C4-2B (cell line): Measurements from ENCODE around the gene OR8B2.

ENCODE experiments used
- CTCF ChIP-seq: fragments of 450-650 bp; conservative IDR thresholded peaks from 2 replicates; pipeline ENCODE4 v1.5.1; 2017; ENCODE audit warnings: mild to moderate bottlenecking
- ZFX ChIP-seq: fragments of 450-650 bp; IDR thresholded peaks from 2 replicates; pipeline ENCODE4 v1.6.1; 2017

DNA sequence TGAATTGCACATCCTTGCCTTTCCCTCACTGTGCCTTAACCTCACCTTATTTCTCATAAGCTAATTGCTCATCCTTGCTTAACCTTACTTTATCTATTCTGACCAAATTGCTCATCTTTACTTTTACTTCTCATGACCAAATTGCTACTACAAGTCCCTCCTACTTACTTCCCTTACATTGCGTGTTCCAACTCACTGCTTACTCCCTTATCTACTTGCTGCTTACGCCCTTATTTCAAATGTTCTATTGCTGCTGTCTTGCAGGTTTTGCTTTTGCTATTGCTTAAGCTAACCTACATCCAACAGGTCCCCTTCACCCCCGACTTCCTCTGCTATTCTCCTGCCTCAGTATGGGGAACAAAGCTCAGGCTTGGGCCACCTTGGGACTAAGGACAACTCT is 8.0 kb downstream of the OR8B2 start:
- no peak for TF ChIP-seq CTCF
- TF ChIP-seq ZFX: no peak
